Liver (tissue), 3 donors: Measurements from ENCODE around the gene CBFA2T2.

ENCODE experiments used
- ATF3 ChIP-seq: IDR thresholded peaks from 2 replicates; pipeline ENCODE4 v1.6.1; 2016; ENCODE audit warnings: antibody characterized with exemption
- CTCF ChIP-seq: fragments of 150-350 bp; IDR thresholded peaks from 2 replicates; pipeline ENCODE4 v1.5.1; 2017; ENCODE audit warnings: improper control_type of control experiment, low read depth, low read length; ENCODE audit not compliant: missing input control
- GABPA ChIP-seq, 2 donors: IDR thresholded peaks in 1 of 2; conservative IDR thresholded peaks in 1 of 2; 2 replicates each; pipeline ENCODE4 v1.6.1; 2016; ENCODE audit warnings: antibody characterized with exemption in 2 of 2, mild to moderate bottlenecking in 1 of 2, moderate library complexity in 1 of 2
- JUND ChIP-seq, 2 donors: IDR thresholded peaks; 2 replicates each; pipeline ENCODE4 v1.6.1; 2016; ENCODE audit warnings: antibody characterized with exemption in 2 of 2
- MAX ChIP-seq: IDR thresholded peaks from 2 replicates; pipeline ENCODE4 v1.6.1; 2016; ENCODE audit warnings: antibody characterized with exemption
- RAD21 ChIP-seq, 2 donors: IDR thresholded peaks; 2 replicates each; pipeline ENCODE4 v1.6.1; 2016; ENCODE audit warnings: antibody characterized with exemption in 2 of 2, mild to moderate bottlenecking in 2 of 2
- REST ChIP-seq: IDR thresholded peaks from 2 replicates; pipeline ENCODE4 v1.6.1; 2016; ENCODE audit warnings: antibody characterized with exemption, mild to moderate bottlenecking
- RXRA ChIP-seq, 2 donors: IDR thresholded peaks; 2 replicates each; pipeline ENCODE4 v1.6.1; 2017 to 2018; ENCODE audit warnings: antibody characterized with exemption in 2 of 2, mild to moderate bottlenecking in 1 of 2
- SP1 ChIP-seq: IDR thresholded peaks from 2 replicates; pipeline ENCODE4 v1.6.1; 2018; ENCODE audit warnings: antibody characterized with exemption, mild to moderate bottlenecking
- TAF1 ChIP-seq: conservative IDR thresholded peaks from 2 replicates; pipeline ENCODE4 v1.6.1; 2016; ENCODE audit warnings: antibody characterized with exemption, mild to moderate bottlenecking
- YY1 ChIP-seq: IDR thresholded peaks from 2 replicates; pipeline ENCODE4 v1.6.1; 2016; ENCODE audit warnings: antibody characterized with exemption, mild to moderate bottlenecking
- donor health status: healthy.
- donor health status: healthy.

- TF ChIP-seq RAD21 (IDR thresholded peaks at IDR 0.05) (no peak), CTCF (no peak), REST (no peak), TAF1 (no peak), MAX (no peak), JUND (IDR thresholded peaks at IDR 0.05) (no peak), RXRA (IDR thresholded peaks at IDR 0.05) (no peak), GABPA (IDR thresholded peaks at IDR 0.05 in 1 of 2, conservative IDR thresholded peaks at IDR 0.05 in 1 of 2) (no peak), SP1 (no peak), YY1 (no peak), ATF3 (no peak)
Measured at GRCh38 chr20:33658929-33659328, 169.0 kb downstream of the CBFA2T2 start.
